HG03060 (cell line): Measurements from ENCODE around the gene ATP9A.
"Not testable (repeated sequence)": the region's sequence is repeated elsewhere in the genome, so short reads cannot be mapped to it uniquely, and the experiment has no call there.

Source experiments
- ATAC-seq: cut with Tn5 transposase; IDR thresholded peaks from one replicate; pipeline ENCODE4 v1.9.1; 2021; ENCODE audit warnings: low read depth, moderate number of reproducible peaks; ENCODE audit not compliant: unreplicated experiment

Gene ATP9A

DNA sequence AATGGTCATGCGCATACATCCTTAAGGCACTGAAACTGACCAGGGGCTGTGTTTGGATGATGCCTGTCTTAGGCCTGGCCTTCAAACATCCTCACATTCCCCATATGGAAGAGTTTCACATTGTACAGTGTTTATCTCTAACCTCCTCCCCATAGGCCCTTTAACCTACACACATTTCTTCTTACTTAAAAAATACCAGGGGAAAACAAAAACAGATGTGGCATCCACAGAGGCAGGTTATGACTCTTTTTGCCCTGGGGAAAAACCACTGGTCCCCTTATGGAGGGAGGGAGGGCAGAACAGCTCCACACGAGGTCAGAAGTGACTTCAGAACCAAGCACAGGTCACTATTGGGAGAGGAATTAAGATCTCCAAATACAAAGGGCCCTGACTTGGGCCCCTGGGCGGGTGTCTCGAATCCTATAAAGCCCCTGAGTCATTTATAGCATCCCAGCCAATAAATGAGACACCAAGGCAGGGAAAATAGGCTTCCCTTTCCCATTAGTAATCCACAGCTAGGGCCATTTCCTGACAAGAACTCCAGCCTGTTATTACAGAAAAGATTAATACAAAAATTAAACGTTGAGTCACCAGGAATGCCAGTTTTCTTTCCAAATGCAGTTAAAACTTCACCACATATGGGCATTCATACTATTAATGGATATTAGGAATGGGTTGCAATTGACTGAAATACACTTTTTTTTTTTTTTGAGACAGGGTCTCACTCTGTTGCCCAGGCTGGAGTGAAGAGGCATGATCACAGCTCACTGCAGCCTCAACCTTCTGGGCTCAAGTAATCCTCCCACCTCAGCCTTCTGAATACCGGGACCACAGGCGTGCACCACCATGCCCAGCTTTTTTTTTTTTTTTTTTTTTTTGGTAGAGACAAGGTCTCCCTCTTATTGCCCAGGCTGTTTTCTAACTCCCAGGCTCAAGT lies 107.2 kb downstream of the ATP9A start:
- ATAC-seq, result no peak

DNA sequence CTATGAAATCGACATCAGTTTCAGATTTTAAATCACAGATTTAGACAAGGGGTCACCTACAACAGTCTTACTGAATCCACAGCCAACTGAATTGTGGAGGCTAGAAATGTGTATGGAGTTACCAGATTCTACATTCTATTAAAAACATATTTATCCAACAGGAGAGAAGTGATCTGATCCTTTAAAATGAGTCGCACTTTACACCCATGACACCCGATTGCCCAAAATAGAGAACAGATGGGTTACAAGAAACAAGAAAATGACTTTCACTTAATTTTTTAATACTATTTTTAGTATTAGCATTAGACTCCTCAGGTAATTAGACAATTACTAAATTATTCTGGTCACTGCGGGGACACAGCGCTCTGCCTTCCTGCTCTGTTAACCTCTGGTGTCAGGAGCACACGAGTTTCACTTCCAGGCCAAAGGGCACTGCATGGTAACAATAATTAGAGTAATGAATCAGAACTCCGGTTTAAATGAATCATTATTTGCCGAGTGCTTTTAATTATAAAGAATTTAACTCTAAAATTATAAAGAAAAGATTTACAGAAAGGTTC lies 108.6 kb downstream of the ATP9A start:
- no peak for ATAC-seq

DNA sequence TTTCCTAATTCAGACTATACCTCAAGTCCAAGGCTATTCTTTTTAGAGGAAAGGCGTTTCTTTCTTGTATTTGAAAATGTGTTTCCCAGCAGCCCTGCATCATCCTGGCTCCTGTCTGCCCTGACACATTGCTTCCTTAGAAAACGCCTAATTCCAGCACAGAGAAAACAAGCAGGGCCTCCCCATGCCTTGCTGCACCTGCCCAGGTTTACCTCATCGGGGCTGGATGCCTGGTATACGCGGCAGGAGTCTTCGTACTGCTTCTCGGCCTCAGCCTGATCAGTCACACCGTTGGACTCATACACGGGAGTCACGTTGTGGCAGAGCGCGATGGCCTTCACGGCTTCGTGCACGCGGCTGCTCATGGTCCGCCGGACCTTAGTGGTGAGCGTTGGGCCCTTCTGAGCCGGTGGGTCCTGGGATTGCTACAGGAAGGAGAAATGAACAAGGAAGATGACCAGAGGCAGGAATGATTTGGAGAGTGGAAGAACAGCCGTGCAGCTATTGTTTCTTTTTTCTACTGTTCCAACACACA lies 111.4 kb downstream of the ATP9A start:
- ATAC-seq, result no peak

DNA sequence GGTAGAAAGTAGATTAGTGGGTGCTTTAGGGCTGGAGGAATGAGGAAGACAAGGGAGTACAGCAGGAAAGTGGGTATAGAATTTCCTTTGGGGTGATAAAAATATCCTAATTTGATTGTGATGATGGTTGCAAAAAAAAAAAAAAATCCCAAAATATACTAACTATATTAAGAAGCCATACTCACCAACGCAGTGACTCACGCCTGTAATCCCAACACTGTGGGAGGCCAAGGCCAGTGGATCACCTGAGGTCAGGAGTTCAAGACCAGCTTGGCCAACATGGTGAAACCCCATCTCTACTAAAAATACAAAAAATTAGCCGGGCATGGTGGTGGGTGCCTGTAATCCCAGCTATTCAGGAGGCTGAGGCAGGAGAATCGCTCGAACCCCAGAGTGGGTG lies 112.1 kb downstream of the ATP9A start:
- not testable (repeated sequence) for ATAC-seq

DNA sequence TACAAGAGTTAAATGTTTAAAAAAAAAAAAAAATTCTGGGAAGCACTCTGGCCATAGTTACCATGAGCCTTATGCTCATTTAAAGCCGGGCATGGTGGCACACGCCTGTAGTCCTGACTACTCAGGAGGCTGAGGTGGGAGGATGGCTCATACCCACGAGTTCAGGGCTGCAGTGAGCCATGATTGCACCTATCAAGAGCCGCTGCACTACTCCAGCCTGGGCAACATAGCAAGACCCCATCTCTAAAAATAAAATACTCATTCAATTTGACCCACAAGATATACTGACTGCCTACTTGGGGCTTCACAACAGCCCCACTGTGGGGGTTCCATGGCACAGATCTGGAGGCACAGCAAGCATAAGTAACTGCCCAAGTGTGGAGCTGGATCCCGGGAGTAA lies 113.7 kb downstream of the ATP9A start:
- no peak for ATAC-seq

DNA sequence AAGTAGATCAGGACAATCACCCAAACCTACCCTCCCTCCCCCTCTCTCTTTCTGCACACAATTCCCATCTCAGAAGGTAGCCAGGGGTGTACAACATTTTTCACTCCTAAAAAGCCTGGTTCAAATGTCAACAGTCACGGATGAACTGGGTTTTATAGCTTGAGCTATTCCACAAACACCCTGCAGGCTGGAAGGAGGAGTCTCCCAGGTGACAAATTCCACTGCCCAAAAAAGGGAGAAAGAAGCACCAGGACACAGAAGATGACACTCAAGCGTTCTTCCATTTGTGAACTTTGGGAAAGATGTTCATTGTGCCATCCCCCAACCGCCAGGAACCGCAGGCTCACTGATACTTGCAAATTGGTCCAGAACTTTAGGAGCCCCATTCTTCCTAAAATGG lies 114.1 kb downstream of the ATP9A start:
- ATAC-seq, result no peak

DNA sequence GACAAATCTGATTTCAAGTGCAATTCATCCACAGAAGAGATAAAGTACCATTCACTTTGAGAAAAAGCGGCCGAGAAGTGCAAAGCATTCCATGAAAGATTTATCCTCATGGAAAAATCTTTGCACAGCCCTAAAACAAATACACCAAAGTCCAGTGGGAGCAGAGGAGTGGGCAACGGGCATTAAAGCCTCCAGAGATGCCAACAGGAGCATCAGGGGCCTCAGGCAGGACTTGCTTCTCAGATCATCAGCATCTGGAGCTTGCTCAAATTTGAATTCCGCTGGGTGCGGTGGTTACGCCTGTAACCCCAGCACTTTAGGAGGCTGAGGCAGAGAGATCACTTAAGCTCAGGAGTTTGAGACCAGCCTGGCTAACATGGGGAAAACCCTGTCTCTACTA lies 115.0 kb downstream of the ATP9A start:
- no peak for ATAC-seq

DNA sequence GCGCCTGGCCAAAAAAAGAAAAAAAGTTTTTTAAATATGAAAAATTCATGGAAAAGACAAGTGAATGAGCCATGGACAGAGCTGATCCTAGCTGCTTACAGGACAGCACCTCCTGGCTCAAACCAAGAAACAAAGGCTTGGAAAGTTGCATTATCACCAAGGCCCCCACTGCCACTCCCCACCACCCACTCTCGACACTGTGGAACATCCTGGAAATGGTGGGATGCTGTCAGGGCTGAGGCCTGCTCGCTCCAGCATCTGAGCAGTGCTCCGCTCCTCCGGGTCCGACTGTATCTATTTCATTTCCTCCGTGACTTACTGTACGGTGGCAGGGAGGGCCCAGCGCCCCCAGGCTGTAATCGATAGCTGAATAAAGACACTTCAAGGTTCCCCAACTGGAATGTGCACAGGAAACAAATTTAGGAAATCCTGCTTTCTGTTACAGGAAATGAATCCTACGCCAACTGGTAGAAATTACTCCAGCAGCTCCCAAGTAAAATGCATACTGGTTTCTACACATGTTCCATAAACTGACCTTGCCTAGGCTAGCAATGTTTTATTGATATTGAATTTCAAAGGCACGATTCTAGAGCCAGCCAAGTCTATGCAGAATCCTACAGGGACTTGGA lies 116.2 kb downstream of the ATP9A start:
- no peak for ATAC-seq

DNA sequence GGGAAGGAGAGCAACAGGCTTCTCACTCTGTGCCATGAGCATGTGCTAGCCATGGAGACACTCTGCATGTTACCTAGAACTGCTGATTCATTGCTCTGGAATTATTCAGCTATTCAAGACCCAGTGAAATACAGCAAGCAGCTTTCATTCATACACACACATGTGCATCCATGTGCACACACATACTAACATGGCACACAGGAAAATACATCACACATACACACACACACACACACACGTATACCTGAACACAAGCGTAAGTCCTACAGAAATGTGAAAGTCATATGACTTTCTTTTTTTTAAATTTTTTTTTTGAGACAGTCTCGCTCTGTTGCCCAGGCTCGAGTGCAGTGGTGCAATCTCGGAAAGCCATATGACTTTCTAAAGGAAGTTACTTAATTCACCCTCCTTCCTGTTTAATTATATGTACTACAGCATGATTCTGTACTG lies 117.5 kb downstream of the ATP9A start:
- no peak for ATAC-seq

DNA sequence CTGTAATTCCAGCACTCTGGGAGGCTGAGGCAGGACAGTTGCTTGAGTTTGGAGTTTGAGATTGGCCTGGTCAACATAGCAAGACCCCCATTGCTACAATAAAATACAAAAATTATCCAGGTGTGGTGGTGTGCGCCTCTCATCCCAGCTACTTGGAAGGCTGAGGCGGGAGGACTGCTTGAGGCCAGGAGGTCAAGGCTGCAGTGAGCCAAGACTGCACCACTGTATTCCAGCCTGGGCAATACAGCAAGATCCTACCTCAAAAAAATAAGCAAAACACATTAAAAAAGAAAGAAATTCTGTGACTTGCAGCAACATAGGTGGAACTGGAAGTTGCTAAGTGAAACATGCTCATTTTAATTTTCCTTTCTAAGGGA lies 119.6 kb downstream of the ATP9A start:
- ATAC-seq, result no peak

DNA sequence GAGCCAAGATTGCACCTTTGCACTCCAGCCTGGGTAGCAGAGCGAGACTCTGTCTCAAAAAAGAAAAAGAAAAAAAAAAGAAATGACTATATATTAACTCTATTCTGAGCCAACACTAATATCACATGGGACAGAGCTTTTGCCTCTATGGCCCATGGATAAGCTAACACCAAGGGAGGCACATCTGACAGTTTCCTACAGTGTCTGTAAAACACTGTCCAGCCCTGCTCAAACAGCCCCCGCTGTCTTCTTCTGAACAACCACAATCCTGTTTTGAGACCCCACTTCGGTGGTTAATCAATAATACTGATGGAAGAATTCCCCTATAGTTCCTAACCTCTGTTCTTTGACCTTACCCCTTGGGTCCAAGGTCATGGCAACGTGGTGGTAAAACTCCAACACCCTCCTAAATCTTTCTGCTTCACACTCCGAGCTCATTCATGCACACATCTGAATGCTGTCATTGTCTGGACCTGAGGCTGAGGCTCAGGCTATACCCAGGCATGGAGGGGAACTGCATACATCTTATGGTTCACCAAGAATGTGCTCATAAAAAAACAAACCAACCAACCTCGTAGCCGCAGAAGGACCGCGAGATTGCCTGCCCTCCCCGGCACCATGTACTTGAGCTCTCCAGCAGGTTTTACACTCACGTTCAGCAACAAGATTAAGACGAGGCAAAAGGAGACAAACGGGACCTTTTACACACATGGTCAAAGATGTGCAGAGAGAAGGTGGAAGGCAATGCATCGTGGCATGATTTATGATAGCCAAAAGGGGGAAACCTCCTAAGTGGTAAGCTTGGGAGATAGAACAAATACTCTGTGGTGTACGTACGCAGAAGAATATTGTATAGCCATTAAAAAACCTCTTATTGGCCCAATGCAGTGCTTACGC lies 120.3 kb downstream of the ATP9A start:
- ATAC-seq, result no peak

DNA sequence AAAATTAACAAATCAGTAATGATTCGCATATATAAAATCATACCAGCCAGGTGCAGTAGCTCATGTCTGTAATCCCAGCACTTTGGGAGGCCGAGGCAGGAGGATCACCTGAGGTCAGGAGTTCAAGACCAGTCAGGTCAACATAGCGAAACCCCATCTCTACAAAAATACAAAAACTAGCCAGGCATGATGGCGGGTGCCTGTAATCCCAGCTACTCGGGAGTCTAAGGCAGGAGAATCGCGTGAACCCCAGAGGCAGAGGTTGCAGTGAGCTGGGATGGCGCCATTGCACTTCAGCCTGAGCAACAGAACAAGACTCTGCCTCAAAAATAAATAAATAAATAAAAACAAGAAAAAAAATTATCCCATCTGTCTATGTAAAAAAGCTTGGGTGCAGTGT lies 124.4 kb downstream of the ATP9A start:
- ATAC-seq, result not testable (repeated sequence)

DNA sequence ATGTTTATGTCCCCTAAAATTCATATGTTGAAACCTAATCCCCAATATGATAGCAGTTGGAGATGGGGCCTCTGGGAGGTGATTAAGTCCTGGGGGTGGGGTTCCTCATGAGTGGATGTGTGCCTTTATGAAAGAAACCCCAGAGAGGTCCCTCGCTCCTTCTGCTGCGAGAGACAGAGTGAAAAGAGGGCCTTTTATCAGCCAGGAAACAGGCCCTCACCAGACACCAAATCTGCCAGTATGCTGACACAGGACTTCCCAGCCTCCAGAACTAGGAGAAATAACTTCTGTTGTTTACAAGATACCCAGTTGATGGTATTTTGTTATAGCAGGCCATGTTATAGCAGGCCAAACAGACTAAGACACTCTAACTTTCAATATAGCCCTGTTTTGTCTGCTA lies 124.8 kb downstream of the ATP9A start:
- no peak for ATAC-seq

DNA sequence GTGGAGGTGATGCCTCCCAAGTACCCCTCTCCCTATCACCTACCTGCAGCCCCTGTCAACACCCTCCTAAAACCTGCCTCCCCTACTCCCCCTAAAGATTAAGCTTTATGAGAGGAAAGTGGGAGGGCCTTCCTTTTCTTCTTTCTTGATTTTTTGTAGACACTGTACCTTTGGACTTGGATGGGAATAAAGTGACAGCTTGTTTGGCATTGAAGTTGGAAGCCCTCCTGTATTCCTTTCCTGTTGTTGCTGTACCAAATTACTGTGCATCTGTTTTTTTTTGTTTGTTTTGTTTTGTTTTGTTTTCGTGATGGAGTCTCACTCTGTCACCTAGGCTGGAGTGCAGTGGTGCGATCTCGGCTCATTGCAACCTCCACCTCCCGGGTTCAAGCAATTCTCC lies 126.3 kb downstream of the ATP9A start:
- ATAC-seq, result no peak

DNA sequence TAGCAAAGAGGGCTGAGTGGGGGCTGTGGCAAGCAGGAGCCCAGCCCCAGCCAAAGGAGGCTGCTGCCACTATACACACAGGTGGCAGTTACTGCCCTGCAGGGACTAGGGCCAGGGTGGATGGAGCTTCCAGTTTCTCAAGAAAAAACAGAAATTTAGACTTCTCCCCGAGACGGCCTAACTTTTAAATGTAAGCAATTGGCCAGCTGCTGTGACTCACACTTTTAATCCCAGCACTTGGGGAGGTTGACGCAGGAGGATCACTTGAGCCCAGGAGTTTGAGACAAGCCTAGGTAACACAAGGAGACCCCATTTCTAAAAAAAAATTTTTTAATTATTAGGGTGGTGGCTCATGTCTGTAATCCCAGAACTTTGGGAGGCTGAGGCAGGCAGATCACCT lies 127.4 kb downstream of the ATP9A start:
- ATAC-seq, result no peak

DNA sequence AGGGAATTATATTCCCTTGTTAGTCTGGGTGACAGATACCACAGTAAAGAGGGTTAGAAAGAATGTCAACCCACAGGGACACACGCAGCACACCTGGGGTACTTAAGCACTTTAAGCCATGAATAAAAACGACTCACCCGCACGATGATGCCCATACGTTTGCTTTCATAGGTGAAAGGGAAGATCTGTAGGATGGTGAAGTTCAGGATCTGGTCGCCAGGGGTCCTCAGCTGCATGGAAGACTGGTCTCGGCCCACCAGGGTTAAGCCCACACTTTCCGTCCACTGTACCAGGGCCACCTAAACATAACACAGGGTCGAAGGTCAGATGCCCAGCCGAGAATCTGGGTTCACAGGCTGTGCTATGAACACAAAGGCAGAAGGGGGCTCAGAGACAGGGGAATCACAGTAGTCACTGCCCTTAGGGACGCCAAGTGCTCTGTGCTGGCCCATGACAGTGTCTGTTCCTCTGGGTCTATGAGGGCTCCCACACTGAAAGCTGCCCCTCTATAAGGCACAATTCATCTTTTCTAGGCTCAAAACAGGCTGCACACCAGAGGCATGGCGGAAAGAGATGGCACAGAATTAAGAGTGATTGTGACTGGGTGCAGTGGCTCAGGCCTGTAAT lies 128.9 kb downstream of the ATP9A start:
- no peak for ATAC-seq

DNA sequence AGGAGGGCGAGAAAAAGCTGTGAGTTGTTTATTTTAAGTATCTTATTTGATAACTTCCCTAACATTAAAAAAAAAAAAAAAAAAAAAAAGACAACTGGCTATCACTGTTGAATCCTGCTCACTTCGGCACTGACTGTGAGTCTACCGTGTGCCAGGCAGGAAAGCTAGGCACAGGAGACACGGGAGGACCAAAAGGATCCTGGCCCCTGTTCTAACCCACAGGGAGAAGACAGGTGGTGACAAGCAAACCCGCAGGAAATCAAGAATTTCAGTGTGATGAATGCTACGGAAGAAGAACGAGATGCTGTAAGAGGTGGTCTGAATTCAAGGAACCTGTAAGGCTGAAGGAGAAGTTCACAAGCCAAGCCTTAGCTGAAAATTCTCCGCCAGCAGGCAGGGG lies 130.9 kb downstream of the ATP9A start:
- no peak for ATAC-seq

DNA sequence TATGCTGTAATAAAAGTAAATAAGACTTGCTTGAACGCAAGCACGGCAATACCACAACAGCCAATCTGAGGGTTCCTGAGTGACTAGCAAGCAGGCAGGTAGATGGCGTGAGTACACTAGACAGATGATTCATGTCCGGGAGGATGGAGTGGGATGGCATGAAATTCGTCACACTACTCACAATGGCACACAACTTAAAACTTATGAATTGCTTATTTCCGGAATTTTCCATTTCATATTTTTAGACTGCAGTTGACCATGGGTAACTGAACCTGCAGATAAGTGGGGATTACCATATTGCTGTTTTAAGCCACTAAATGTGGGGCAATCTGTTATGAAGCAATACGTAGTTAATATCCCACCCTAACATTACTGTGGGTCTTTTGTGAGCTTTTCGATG lies 132.1 kb downstream of the ATP9A start:
- ATAC-seq, result no peak

DNA sequence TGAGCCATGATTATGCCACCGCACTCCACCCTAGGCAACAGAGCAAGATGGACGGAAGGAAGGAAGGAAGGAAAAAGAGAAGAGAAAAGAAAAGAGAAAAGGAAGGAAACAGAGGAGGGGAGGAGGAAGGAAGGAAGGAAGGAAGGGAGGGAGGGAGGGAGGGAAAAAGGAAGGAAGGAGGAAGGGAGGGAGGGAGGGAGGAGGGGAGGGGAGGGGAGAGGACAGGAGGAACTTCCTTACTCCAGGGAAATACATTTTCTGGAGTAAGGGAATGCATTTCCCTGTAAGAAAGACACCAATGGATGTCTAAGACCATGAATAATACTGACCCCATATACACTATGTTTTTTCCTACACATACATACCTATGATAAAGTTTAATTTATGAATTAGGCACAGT lies 132.5 kb downstream of the ATP9A start:
- ATAC-seq, result no peak

DNA sequence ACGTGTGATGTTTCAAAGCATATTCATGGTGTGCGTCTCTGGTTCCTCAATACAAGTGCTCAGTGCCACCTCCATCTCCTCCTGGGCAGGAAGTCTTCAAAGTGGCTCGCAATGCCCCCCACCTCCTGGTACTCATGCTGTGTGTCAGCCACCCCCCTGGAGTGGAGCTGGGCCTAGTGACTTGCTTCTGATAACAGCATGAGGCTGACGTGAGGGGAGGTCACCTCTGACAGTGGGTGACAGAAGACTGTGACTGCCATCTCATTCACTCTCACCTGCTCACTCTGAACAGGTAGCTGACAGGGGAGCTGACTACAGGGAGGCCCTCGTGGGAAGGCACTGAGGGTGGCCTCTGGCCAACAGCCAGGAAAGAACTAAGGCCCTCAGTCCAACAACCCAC lies 133.3 kb downstream of the ATP9A start:
- no peak for ATAC-seq
